ENCODE measurements around the gene LRMDA.

GRCh38 chr10:75434291-75434690, 2.9 kb downstream of the LRMDA start:
- TF ChIP-seq CTCF (IDR thresholded peaks at IDR 0.05) = no peak
- no peak for TF ChIP-seq POLR2A (IDR thresholded peaks at IDR 0.05)

All from adrenal gland (tissue), 5 donors.